NB4 (cell line): ENCODE data around the gene NR1H4.
"Not testable (repeated sequence)": the region's sequence is repeated elsewhere in the genome, so short reads cannot be mapped to it uniquely, and the experiment has no call there.

ENCODE experiments used
- DNase-seq: peaks from one replicate; pipeline ENCODE4 v3.0.0; 2010; ENCODE audit warnings: low read depth
- H3K4me3 ChIP-seq: one replicate; pipeline ENCODE4 v1.5.1; 2011; ENCODE audit warnings: mild to moderate bottlenecking, low read depth, low read length, moderate library complexity
- MYC ChIP-seq: IDR thresholded peaks from 2 replicates; pipeline ENCODE4 v1.6.1; 2011; ENCODE audit warnings: low read depth, low read length
- POLR2A ChIP-seq: IDR thresholded peaks from 2 replicates; pipeline ENCODE4 v1.6.1; 2011; ENCODE audit warnings: mild to moderate bottlenecking; ENCODE audit not compliant: insufficient read length; ENCODE audit errors: extremely low read depth
- TF ChIP-seq, protein P1 (sequence below): IDR thresholded peaks from one replicate; pipeline ENCODE4 v1.5.1; 2012; ENCODE audit warnings: low read depth, low read length
- TF ChIP-seq, protein P2 (sequence below): IDR thresholded peaks from 2 replicates; pipeline ENCODE4 v1.6.1; 2011; ENCODE audit warnings: low read depth, low read length

NR1H4 gene

DNA sequence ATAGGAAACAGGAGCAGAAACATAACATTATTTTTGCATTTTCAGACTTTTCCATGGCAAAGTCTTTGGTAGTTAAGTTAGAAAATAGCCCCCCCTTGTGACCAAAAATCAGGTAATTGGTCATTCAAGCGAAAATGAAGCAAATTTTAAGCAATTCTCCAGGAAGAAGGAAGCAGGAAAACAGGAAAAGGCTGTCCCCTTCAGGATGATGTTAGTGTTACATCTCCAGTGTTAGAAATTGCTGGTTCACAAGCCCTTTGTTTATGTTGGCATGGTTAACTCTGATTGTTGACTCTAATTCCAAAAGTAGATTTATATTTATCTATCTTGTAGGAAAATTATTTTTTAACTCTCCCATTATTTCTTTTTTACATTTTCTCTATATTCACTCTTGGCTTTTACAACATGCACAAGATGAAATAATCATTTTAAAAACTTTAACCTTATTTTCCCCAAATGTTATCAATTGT is 81.0 kb downstream of the NR1H4 start:
- peak; percentile 81 for DNase-seq
- no peak overlapping the region for H3K4me3 ChIP-seq
- TF ChIP-seq, protein P1, sequence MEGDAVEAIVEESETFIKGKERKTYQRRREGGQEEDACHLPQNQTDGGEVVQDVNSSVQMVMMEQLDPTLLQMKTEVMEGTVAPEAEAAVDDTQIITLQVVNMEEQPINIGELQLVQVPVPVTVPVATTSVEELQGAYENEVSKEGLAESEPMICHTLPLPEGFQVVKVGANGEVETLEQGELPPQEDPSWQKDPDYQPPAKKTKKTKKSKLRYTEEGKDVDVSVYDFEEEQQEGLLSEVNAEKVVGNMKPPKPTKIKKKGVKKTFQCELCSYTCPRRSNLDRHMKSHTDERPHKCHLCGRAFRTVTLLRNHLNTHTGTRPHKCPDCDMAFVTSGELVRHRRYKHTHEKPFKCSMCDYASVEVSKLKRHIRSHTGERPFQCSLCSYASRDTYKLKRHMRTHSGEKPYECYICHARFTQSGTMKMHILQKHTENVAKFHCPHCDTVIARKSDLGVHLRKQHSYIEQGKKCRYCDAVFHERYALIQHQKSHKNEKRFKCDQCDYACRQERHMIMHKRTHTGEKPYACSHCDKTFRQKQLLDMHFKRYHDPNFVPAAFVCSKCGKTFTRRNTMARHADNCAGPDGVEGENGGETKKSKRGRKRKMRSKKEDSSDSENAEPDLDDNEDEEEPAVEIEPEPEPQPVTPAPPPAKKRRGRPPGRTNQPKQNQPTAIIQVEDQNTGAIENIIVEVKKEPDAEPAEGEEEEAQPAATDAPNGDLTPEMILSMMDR = peak; percentile 90
- TF ChIP-seq, protein P2, sequence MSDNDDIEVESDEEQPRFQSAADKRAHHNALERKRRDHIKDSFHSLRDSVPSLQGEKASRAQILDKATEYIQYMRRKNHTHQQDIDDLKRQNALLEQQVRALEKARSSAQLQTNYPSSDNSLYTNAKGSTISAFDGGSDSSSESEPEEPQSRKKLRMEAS = no peak
- TF ChIP-seq MYC (no peak), POLR2A (no peak)

DNA sequence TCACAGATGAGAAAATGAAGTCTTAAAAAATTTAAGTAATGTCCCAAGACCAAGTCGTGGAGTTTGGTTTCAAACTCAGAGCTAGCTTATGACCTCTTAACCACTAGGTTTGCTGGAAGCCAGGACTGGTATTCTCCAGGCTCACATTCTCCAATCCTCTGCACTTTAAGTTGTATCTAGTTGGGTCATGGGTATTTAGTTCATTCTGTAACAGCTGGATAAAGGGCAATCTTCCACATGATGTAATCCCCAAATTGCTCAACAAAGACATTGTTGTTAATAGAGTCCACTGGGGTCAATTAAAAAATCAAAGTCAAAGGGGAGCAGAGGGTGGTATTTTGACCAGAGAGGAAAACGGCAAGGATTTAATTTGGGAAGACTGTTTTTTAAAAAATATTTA is 82.1 kb downstream of the NR1H4 start:
- H3K4me3 ChIP-seq = no peak overlapping the region
- DNase-seq = no peak
- TF ChIP-seq, protein P2 = no peak
- TF ChIP-seq POLR2A (no peak), MYC (no peak)
- TF ChIP-seq, protein P1 = no peak

DNA sequence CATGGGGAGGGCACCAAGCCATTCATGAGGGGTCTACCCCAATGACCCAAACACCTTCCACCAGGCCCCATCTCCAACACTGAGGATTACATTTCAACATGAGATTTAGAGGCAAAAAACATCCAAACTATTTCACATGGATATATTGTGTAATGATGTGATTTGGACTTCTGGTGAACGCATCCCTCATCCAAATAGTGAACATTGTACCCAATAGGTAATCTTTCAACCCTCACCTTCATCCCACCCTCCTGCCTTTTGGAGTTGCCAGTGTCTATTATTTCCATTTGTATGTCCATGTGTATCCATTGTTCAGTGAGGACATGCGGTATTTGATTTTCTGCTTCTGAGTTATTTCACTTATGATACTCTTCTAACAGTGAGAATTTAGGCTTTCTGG is 83.7 kb downstream of the NR1H4 start:
- DNase-seq = no peak
- H3K4me3 ChIP-seq = no peak overlapping the region
- TF ChIP-seq MYC (no peak), POLR2A (no peak)
- TF ChIP-seq, protein P1 = no peak
- TF ChIP-seq, protein P2 = no peak

DNA sequence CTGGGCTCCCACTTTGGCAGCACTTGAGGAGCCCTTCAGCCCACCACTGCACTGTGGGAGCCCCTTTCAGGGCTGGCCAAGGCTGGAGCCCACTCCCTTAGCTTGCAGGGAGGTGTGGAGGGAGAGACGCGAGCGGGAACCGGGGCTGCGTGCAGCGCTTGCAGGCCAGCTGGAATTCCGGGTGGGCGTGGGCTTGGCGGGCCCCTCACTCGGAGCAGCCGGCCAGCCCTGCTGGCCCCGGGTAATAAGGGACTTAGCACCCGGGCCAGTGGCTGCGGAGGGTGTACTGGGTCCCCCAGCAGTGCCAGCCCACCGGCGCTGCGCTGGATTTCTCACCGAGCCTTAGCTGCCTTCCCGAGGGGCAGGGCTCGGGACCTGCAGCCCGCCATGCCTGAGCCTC is 85.6 kb downstream of the NR1H4 start:
- DNase-seq, H3K4me3 ChIP-seq: not testable (repeated sequence)

DNA sequence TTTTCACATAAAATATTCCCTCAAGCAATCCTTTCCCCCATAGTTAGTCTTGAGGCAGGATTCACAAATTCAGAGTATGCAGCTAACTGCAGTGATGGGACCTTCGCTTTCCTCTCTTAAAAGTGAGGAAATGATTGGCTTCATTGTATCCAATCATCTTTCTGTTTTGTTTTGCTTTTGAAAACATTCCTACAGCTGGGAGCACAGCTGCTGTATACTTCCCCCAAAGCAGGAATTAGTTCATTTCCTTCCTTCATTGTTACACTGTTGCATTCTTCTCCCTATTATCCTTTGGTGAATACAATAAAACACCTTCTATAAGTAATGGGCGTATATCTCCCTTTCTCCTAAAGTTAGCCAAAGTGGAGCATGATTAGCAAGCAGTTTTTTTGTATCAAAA is 90.4 kb downstream of the NR1H4 start:
- DNase-seq = no peak
- no peak overlapping the region for H3K4me3 ChIP-seq
- TF ChIP-seq, protein P1 = no peak
- TF ChIP-seq, protein P2 = no peak
- TF ChIP-seq MYC (no peak), POLR2A (no peak)

DNA sequence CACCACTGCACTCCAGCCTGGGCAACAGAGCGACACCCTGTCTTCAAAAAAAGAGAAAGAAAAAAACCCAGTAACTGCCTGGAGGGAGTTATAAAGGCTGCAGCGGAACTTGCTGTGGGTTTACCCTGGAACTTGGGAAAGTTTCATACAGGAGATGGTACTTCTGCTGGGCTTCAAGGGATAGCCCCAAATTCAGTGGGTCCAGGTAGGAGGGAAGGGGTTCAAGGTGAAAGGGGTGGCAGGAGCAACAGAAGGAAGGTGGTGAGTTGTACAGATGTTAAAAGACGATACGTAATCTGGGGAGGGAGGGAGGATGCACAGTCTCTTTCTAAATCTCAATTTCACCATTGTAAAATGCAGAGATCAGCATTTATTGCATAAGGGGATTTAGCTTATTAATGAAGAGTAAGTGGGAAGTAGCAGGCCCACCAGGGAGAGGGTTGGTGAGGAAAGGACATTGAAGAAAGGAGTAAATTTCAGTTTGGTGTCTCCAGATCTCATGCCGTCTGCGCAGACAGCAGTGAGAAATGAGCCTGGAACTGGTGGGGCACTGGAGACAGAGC is 91.3 kb downstream of the NR1H4 start:
- DNase-seq = no peak
- TF ChIP-seq, protein P2 = no peak
- TF ChIP-seq, protein P1 = no peak
- TF ChIP-seq POLR2A (no peak), MYC (no peak)

More for the DNA sequence above, 91.3 kb downstream of the NR1H4 start:
- H3K4me3 ChIP-seq = no peak overlapping the region
